HCT116 (cell line): ENCODE measurements around the gene NSMF. TPM values are rescaled to one million over a fixed set of nuclear protein-coding genes. Genes with fewer than 3 reads are reported as not detected.
A peak's percentile ranks its signal among the peaks of the same experiment; 100 is the strongest.

ENCODE experiments used
- ATAC-seq: fragments of 200-7000 bp; cut with Tn5 transposase; 2 replicates; pipeline ENCODE4 v1.9.1; 2020; ENCODE audit warnings: mild to moderate bottlenecking, moderate library complexity
- BruUV-seq: library from RNA; stranded (reverse); fragments of 400-500 nt; replicated peaks from 2 replicates; lab custom pipeline; 2021; lab: Mats Ljungman, UMichigan
- CTCF ChIA-PET: fragments of 300-600 bp; sonication (Branson Sonifier 250); formaldehyde crosslinking; loops from one replicate; lab custom pipeline; 2021; ENCODE audit warnings: antibody characterized with exemption; lab: Charles Lee
- POLR2A ChIA-PET: fragments of 300-600, 350-600 bp; sonication (Branson Sonifier 250); formaldehyde crosslinking; loops from one replicate; lab custom pipeline; 2021; ENCODE audit warnings: antibody characterized with exemption; lab: Charles Lee
- RAD21 ChIA-PET, 2 experiments: fragments of 300-600 bp; sonication (Branson Sonifier 250); formaldehyde crosslinking; loops; one replicate each; lab custom pipeline; 2023; ENCODE audit warnings: low total read pairs in 2 of 2; ENCODE audit not compliant: uncharacterized antibody in 2 of 2, unreplicated experiment in 2 of 2, low non-redundant PET in 1 of 2; lab: Charles Lee
- DNase-seq: peaks from one replicate; pipeline ENCODE4 v3.0.0-alpha.2; 2010; ENCODE audit warnings: low read depth, low spot score
- H2AFZ ChIP-seq: fragments of 200-600 bp; shearing (Covaris generic), sonication (generic); 2 replicates; pipeline ENCODE4 v1.6.1; 2017; ENCODE audit warnings: low read depth, mixed run types, mixed read lengths, antibody characterized with exemption, low read length; ENCODE audit not compliant: poor library complexity, severe bottlenecking
- H3K27ac ChIP-seq: 2 replicates; pipeline ENCODE4 v1.5.1; 2012; ENCODE audit warnings: low read depth, low read length
- H3K27me3 ChIP-seq: fragments of 200-600 bp; sonication (generic); 2 replicates; pipeline ENCODE4 v1.6.1; 2016; ENCODE audit warnings: mixed run types, low read length, mixed read lengths; ENCODE audit not compliant: insufficient read depth
- H3K36me3 ChIP-seq, 2 experiments: fragments of 200-500 bp in 1 of 2; fragments of 200-600 bp in 1 of 2; sonication (Bioruptor generic) in 1 of 2; sonication (generic) in 1 of 2; 2 replicates each; pipeline versions ENCODE4 v1.5.1 to v1.6.1; 2014 to 2016; ENCODE audit warnings: low read length in 2 of 2, inconsistent platforms in 1 of 2, mixed read lengths in 1 of 2, mixed run types in 1 of 2; ENCODE audit not compliant: insufficient read depth in 2 of 2, control insufficient read depth in 1 of 2
- H3K4me1 ChIP-seq, 2 experiments: fragments of 200-600 bp in 1 of 2; sonication (generic) in 1 of 2; 2 replicates each; pipeline versions ENCODE4 v1.5.1 to v1.6.1; 2012 to 2017; ENCODE audit warnings: low read length in 2 of 2, inconsistent platforms in 1 of 2, mild to moderate bottlenecking in 1 of 2, mixed read lengths in 1 of 2, mixed run types in 1 of 2, moderate library complexity in 1 of 2; ENCODE audit not compliant: insufficient read depth in 2 of 2, control insufficient read depth in 1 of 2
- H3K4me2 ChIP-seq: fragments of 200-600 bp; sonication (generic); 2 replicates; pipeline ENCODE4 v1.6.1; 2017; ENCODE audit warnings: mixed run types, low read length, mixed read lengths
- H3K4me3 ChIP-seq, 2 experiments: fragments of 200-600 bp in 1 of 2; sonication (generic) in 1 of 2; replicated peaks in 1 of 2; 2 replicates each; pipeline ENCODE4 v1.5.1; 2011 to 2016; ENCODE audit warnings: low read length in 2 of 2, control low read depth in 1 of 2, low read depth in 1 of 2, mild to moderate bottlenecking in 1 of 2, mixed read lengths in 1 of 2, mixed run types in 1 of 2
- H3K79me2 ChIP-seq: fragments of 200-600 bp; sonication (generic); 2 replicates; pipeline ENCODE4 v1.6.1; 2017; ENCODE audit warnings: mild to moderate bottlenecking, mixed run types, low read length, moderate library complexity, mixed read lengths; ENCODE audit not compliant: insufficient read depth
- H3K9ac ChIP-seq: fragments of 200-600 bp; sonication (generic); 2 replicates; pipeline ENCODE4 v1.6.1; 2016; ENCODE audit warnings: low read length, mixed read lengths
- H3K9me2 ChIP-seq: fragments of 200-600 bp; sonication (generic), shearing (Covaris generic); 2 replicates; pipeline ENCODE4 v1.6.1; 2017; ENCODE audit warnings: mixed run types, mild to moderate bottlenecking, moderate library complexity; ENCODE audit not compliant: insufficient read depth
- H3K9me3 ChIP-seq, 2 experiments: fragments of 200-500 bp in 1 of 2; fragments of 200-600 bp in 1 of 2; sonication (Bioruptor generic) in 1 of 2; sonication (generic) in 1 of 2; 2 replicates each; pipeline ENCODE4 v1.6.1; 2014 to 2017; ENCODE audit warnings: low read length in 2 of 2, mixed read lengths in 2 of 2, inconsistent platforms in 1 of 2, low read depth in 1 of 2, mild to moderate bottlenecking in 1 of 2, mixed run types in 1 of 2, moderate library complexity in 1 of 2; ENCODE audit not compliant: control insufficient read depth in 1 of 2, insufficient read depth in 1 of 2
- H4K20me1 ChIP-seq: fragments of 200-600 bp; sonication (generic), shearing (Covaris generic); 2 replicates; pipeline ENCODE4 v1.6.1; 2017; ENCODE audit warnings: mixed run types, mild to moderate bottlenecking, moderate library complexity; ENCODE audit not compliant: insufficient read depth
- CBX3 ChIP-seq: IDR thresholded peaks from 2 replicates; pipeline ENCODE4 v1.6.1; 2012; ENCODE audit warnings: low read depth
- CEBPB ChIP-seq: IDR thresholded peaks from 2 replicates; pipeline ENCODE4 v1.6.1; 2012; ENCODE audit warnings: low read depth
- ELF1 ChIP-seq: IDR thresholded peaks from 2 replicates; pipeline ENCODE4 v1.6.1; 2012; ENCODE audit warnings: low read depth, borderline replicate concordance
- EZH2 ChIP-seq: fragments of 200-600 bp; sonication (generic); IDR thresholded peaks from 2 replicates; pipeline ENCODE4 v1.6.1; 2017; ENCODE audit warnings: antibody characterized with exemption, mixed run types
- EZH2phosphoT487 ChIP-seq: fragments of 200-600 bp; IDR thresholded peaks from 2 replicates; pipeline ENCODE4 v1.6.1; 2018; ENCODE audit warnings: antibody characterized with exemption, borderline replicate concordance
- JUND ChIP-seq: IDR thresholded peaks from 2 replicates; pipeline ENCODE4 v1.6.1; 2012
- POLR2A ChIP-seq: IDR thresholded peaks from 2 replicates; pipeline ENCODE4 v1.7.0; 2011; ENCODE audit warnings: borderline replicate concordance; ENCODE audit not compliant: insufficient read depth, insufficient read length; ENCODE audit errors: extremely low read depth
- POLR2AphosphoS5 ChIP-seq: IDR thresholded peaks from 2 replicates; pipeline ENCODE4 v1.6.1; 2011; ENCODE audit warnings: mild to moderate bottlenecking, low read depth, low read length, moderate library complexity
- SP1 ChIP-seq: IDR thresholded peaks from 2 replicates; pipeline ENCODE4 v1.6.1; 2012; ENCODE audit warnings: low read depth
- SRF ChIP-seq: IDR thresholded peaks from 2 replicates; pipeline ENCODE4 v1.6.1; 2012; ENCODE audit warnings: low read depth
- TCF7L2 ChIP-seq: IDR thresholded peaks from 2 replicates; pipeline ENCODE4 v1.7.0; 2011; ENCODE audit warnings: borderline replicate concordance, inconsistent platforms; ENCODE audit not compliant: insufficient read depth, insufficient read length; ENCODE audit errors: extremely low read depth
- YY1 ChIP-seq: IDR thresholded peaks from 2 replicates; pipeline ENCODE4 v1.6.1; 2011; ENCODE audit warnings: low read length, low read depth, moderate library complexity, mild to moderate bottlenecking; ENCODE audit not compliant: insufficient replicate concordance; ENCODE audit errors: extremely low read depth
- ZFX ChIP-seq: fragments of 450-650 bp; IDR thresholded peaks from 2 replicates; pipeline ENCODE4 v1.6.1; 2017
- ZNF274 ChIP-seq: fragments of 200-500 bp; sonication (Bioruptor generic); IDR thresholded peaks from 2 replicates; pipeline ENCODE4 v1.6.1; 2014; ENCODE audit warnings: mild to moderate bottlenecking, low read depth, low read length, inconsistent platforms
- intact Hi-C: fragments of 100-400 bp; cut with micrococcal nuclease; formaldehyde crosslinking; loops from 2 replicates; pipeline ENCODE4 v1.10.0; 2022
- total RNA-seq: library from RNA; stranded (reverse); gene quantifications from one replicate; pipeline ENCODE4 v1.2.1, GENCODE V29; 2021; ENCODE audit not compliant: unreplicated experiment
- TF ChIP-seq, protein P1 (sequence below), 3 experiments: fragments of 200-600 bp in 1 of 3; sonication (generic) in 1 of 3; IDR thresholded peaks in 2 of 3; conservative IDR thresholded peaks in 1 of 3; 2 replicates each; pipeline ENCODE4 v1.5.1; 2012 to 2017; ENCODE audit warnings: low read depth in 2 of 3, low read length in 2 of 3, antibody characterized with exemption in 1 of 3, borderline replicate concordance in 1 of 3, control low read depth in 1 of 3, mild to moderate bottlenecking in 1 of 3, mixed read lengths in 1 of 3, mixed run types in 1 of 3, moderate library complexity in 1 of 3; ENCODE audit not compliant: insufficient read depth in 1 of 3

NSMF gene
- total RNA-seq, 1 experiment from 2014 or later = 81.9 TPM

DNA sequence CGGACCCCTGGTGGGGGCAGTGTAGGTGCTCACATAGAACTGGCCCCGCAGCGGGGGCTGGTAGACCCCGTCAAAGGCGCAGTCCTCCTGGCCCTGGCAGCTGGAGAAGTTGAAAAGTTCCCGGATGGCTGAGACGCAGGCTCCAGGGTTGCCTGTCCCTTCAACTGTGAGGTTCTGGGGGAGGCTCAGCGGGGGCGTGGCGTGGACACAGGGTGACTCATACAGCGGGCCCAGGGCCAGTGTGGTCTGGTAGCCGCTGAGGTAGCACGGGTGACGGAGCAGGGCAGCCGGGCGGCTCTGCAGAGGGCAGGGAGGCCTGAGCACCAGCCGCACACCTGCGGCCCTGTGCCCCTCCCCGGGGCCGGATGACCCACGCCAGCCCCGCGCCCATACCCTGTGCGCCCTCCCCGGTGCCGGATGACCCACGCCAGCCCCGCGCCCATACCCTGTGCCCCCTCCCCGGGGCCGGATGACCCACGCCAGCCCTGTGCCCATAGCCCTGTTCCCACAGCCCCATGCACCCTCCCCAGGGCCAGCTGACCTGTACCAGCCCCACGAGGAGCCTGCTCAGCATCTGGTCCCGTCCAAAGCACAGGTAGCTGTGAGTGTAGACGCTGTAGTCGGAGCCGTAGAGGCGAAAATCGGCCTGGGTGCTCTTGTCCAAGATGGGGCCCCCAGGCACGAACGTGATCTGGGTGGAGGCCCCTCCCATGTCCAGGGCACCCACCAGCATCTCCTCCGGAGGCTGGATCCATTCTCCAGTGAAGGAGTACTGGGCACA lies 23.0 kb downstream of the NSMF start:
- Histone ChIP-seq H3K9ac (peak overlapping the region; percentile 46), H3K4me1 (peaks cover 29 to 37% of the 10 kb centered on the region in 2 experiments), H3K79me2 (no peaks in the 10 kb centered on the region), H3K27ac (peak overlapping the region; percentile 79), H3K27me3 (no peaks in the 10 kb centered on the region), H3K36me3 (no peaks in the 10 kb centered on the region), H3K9me3 (no peaks in the 10 kb centered on the region), H4K20me1 (no peaks in the 10 kb centered on the region), H3K9me2 (no peaks in the 10 kb centered on the region), H3K4me3 (peak overlapping the region in 1 of 2 experiments; percentile 13; a peak in 1 of 4 replicates), H3K4me2 (peak overlapping the region; percentile 70), H2AFZ (no peak overlapping the region)
- DNase-seq (peak; percentile 57), ATAC-seq (peak; percentile 91)
- no TSS peak for BruUV-seq
- intact Hi-C loops = no loop called here
- RAD21 ChIA-PET = no interaction called here
- CTCF ChIA-PET = no interaction called here
- POLR2A ChIA-PET = no interaction called here
- TF ChIP-seq POLR2AphosphoS5 (peak; percentile 60; the same call in 1 of the 2 replicates), POLR2A (peak; percentile 49), CBX3 (no peak), ZFX (0 out of 2 replicates have a peak, but pooled peaks have one; percentile 10), SP1 (no peak)

DNA sequence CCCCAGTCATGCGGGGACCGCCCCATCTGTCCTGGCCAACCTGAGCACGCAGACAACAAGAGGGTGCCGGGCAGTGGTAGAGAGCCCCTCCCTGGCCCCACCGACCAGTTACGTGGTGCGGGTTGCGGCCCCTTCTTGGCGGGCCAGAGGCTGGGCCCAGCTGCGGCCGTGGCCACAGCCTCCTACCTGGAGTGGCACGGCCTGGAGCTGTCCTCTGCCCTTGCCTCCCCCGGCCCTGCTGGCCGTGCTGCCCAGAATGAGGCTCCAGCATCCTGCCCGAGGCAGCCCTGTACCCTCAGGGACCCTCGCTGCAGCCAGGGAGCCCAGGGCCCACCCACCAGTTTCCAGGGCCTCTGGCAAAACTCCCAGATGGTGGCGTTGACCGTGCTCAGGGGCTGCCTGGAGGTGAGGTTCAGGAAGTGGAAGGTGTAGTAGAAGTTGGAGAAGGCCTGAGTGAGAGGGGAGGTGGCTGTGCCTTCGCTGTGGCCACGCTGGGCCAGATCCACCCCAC lies 23.7 kb downstream of the NSMF start:
- Histone ChIP-seq H4K20me1 (no peaks in the 10 kb centered on the region), H2AFZ (no peak overlapping the region), H3K36me3 (no peaks in the 10 kb centered on the region), H3K27me3 (no peaks in the 10 kb centered on the region), H3K79me2 (no peaks in the 10 kb centered on the region), H3K9me2 (no peaks in the 10 kb centered on the region), H3K4me3 (no peak overlapping the region), H3K4me2 (peak overlapping the region; percentile 70), H3K27ac (peak overlapping the region; percentile 79), H3K9me3 (no peaks in the 10 kb centered on the region), H3K9ac (peak overlapping the region; percentile 46), H3K4me1 (peaks cover 32 to 39% of the 10 kb centered on the region in 2 experiments)
- BruUV-seq = no TSS peak
- DNase-seq (no peak), ATAC-seq (peak; percentile 20; the same call in 1 of the 2 replicates)
- ChIA-PET POLR2A (no interaction called here), RAD21 (no interaction called here), CTCF (no interaction called here)
- intact Hi-C loops = no loop called here
- TF ChIP-seq YY1 = no peak
- TF ChIP-seq JUND = no peak
- no peak for TF ChIP-seq SP1
- no peak for TF ChIP-seq ZNF274
- TF ChIP-seq EZH2phosphoT487 = no peak
- TF ChIP-seq CEBPB = no peak
- TF ChIP-seq, protein P1, sequence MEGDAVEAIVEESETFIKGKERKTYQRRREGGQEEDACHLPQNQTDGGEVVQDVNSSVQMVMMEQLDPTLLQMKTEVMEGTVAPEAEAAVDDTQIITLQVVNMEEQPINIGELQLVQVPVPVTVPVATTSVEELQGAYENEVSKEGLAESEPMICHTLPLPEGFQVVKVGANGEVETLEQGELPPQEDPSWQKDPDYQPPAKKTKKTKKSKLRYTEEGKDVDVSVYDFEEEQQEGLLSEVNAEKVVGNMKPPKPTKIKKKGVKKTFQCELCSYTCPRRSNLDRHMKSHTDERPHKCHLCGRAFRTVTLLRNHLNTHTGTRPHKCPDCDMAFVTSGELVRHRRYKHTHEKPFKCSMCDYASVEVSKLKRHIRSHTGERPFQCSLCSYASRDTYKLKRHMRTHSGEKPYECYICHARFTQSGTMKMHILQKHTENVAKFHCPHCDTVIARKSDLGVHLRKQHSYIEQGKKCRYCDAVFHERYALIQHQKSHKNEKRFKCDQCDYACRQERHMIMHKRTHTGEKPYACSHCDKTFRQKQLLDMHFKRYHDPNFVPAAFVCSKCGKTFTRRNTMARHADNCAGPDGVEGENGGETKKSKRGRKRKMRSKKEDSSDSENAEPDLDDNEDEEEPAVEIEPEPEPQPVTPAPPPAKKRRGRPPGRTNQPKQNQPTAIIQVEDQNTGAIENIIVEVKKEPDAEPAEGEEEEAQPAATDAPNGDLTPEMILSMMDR (IDR thresholded peaks at IDR 0.05 in 2 of 3, conservative IDR thresholded peaks at IDR 0.05 in 1 of 3; ENCODE audit: borderline replicate concordance in 1 of 3, insufficient read depth in 1 of 3, low read depth in 2 of 3, low read length in 2 of 3) = no peak
- no peak for TF ChIP-seq EZH2
- no peak for TF ChIP-seq ELF1
- TF ChIP-seq ZFX = no peak
- TF ChIP-seq SRF = no peak
- TF ChIP-seq TCF7L2 = no peak
